ENCODE measurements around the gene PATJ.
"Not testable (repeated sequence)": the region's sequence is repeated elsewhere in the genome, so short reads cannot be mapped to it uniquely, and the experiment has no call there.

The PATJ gene

GRCh38 chr1:62103846-62104245 lies 361.6 kb downstream of the PATJ start:
- DNase-seq (ENCODE audit: low read depth), result no peak

- DNase-seq (ENCODE audit: low read depth), result no peak
Observed at GRCh38 chr1:62107923-62108322, 365.6 kb downstream of the PATJ start.

- no peak for DNase-seq (ENCODE audit: low read depth)
Observed at GRCh38 chr1:62109124-62109523, 366.8 kb downstream of the PATJ start.

GRCh38 chr1:62110198-62110817 lies 368.0 kb downstream of the PATJ start:
- no peak for DNase-seq (ENCODE audit: low read depth)

- DNase-seq (ENCODE audit: low read depth), result no peak
Observed at GRCh38 chr1:62111084-62111483, 368.8 kb downstream of the PATJ start.

GRCh38 chr1:62113507-62113906 lies 371.2 kb downstream of the PATJ start:
- no peak for DNase-seq (ENCODE audit: low read depth)

- no peak for DNase-seq (ENCODE audit: low read depth)
Observed at GRCh38 chr1:62117018-62117750, 374.9 kb downstream of the PATJ start.

- no peak for DNase-seq (ENCODE audit: low read depth)
Observed at GRCh38 chr1:62126579-62127290, 384.5 kb downstream of the PATJ start.

GRCh38 chr1:62128745-62129144 lies 386.5 kb downstream of the PATJ start:
- DNase-seq (ENCODE audit: low read depth), result no peak

DNA sequence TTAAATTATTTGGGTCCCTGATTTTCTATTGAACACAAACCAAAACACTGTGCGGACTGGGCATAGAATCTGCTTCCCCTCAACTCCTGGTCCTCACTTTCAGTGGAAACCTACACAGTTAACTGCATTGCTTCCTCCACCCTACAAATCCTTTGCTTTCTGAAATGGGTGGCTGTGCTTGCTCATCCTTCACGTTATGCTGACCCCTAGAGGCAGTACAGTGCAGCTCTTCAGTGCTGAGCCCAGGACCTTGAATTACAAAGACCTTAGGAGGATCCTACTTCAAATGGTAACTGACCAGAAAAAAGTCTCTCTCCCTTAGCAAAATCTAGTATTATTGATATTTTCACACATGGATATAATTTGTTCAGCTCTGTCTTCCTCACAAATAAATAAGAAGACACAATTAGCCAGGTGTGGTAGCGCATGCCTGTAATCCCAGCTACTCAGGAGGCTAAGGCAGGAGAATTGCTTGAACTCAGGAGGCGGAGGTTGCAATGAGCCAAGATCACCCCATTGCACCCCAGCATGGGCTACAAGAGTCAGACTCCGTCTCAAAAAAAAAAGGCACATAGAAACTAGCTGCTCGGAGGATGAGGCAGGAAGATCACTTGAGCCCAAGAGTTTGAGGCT lies 388.9 kb downstream of the PATJ start:
- DNase-seq (ENCODE audit: low read depth), result peak; percentile 2

DNA sequence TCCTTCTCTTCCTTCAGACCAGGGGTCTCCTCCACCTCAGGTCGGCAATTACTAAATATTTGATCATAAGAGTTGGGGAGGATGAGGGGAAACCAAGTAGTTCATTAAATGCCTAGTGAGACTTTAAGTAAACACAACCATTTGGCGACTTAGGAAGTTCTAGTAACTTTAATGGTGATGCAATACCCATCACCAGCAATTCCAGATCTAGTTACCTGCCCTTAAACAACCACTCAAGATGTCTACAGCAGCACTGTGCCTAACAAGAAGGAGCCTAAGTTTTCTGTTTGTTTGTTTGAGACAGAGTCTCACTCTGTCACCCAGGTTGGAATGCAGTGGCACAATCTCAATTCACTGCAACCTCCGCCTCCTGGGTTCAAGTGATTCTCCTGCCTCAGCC lies 395.7 kb downstream of the PATJ start:
- DNase-seq (ENCODE audit: low read depth), result no peak

- DNase-seq (ENCODE audit: low read depth), result no peak
Observed at GRCh38 chr1:62139410-62139809, 397.1 kb downstream of the PATJ start.

DNA sequence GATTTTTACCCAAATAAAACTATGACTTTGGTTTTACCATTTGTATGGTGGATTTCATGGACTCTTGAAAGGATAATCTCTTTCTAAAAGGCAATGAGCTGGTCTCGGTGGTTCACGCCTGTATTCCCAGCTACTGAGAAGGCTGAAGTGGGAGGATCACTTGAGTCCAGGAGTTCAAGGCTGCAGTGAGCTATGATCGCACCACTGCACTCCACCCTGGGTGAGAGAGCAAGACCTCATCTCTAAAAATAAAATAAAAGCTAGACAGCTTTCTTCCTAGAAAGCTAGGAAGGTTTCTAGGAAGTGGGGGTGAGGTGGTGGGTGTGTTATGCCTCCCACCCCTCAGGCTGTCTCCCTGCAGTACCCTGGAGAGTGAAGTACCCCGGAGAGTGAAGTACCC lies 398.4 kb downstream of the PATJ start:
- no peak for DNase-seq (ENCODE audit: low read depth)

DNA sequence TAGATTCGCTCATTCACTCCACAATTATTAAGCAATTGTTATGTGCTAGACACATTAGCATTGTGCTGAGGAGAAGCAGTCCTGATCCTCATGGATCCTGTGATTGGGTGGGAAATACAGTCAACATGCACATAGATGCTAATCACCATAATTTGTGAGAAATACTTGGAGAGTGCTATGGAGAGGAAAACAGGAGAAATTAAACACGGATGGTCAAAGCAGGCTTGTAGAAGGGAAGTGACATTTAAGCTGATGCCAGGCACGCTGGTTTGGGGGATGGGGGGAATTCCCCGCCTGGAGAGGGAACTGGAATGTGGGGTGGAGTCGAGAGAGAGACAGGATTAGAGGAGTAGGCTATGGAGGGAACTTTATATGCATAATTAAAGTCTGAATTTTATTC lies 400.2 kb downstream of the PATJ start:
- DNase-seq (ENCODE audit: low read depth), result no peak

- no peak for DNase-seq (ENCODE audit: low read depth)
Observed at GRCh38 chr1:62144238-62144831, 402.1 kb downstream of the PATJ start.

DNA sequence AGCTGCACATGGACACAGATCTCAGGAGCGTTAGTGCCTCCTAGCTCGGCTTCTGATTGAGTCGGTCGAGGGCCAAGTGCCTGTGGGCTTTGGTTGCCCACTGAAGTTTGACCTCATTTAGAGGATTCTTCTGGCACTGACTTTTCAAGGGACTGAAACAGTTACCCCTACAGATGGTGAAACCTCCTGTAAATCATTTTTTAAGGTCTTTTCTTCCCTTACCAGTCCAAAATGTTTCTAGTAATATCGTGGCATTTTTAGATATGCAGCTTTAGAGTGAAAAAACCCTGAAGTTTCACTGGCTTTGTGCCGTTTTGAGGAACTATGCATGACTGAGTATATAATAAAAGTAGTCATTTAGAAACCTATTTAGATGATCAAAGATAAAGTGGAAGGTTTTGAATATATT lies 417.7 kb downstream of the PATJ start:
- no peak for DNase-seq (ENCODE audit: low read depth)

GRCh38 chr1:62161711-62162110 lies 419.4 kb downstream of the PATJ start:
- DNase-seq (ENCODE audit: low read depth), result no peak

DNA sequence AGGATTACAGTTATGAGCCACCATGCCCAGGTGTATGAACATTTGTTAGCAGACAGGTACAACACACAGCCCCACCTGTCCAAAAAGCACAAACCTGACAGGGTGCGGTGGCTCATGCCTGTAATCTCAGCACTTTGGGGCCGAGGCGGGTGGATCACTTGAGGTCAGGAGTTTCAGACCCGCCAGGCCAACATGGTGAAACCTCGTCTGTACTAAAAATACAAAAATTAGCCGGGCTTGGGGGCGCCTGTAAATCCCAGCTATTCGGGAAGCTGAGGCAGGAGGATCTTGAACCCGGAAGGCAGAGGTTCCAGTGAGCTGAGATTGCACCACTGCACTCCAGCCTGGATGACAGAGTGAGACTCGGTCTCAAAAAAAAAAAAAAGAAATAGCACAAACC lies 428.1 kb downstream of the PATJ start:
- DNase-seq (ENCODE audit: low read depth), result not testable (repeated sequence)

DNA sequence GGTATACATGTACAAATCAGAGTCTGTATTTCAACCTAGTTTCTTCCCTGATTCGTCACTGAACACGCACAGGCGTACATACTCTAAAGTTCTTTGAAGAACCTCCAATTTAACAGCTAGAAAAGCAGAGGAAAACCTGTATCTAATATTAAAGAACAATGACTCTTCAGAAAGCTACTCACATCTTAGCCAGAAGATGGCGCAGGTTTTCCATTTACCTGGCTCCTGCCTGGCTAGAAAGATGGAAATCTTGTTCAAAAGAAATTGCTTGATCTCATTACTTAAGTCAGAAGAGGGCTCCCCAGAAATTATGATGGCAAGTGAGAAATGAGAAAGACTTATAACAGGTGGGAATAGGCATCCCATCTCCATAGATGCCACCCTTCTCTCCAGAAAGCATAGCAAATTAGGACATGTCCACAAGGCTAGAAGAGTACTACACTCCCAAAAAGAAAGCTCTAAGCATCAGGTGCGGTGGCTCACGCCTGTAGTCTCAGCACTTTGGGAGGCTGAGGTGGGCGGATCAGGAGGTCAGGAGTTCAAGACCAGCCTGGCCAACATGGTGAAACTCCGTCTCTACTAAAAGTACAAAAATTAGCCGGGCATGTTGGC lies 433.4 kb downstream of the PATJ start:
- peak; percentile 3 for DNase-seq (ENCODE audit: low read depth)

- DNase-seq (ENCODE audit: low read depth), result no peak
Observed at GRCh38 chr1:62176597-62177312, 434.5 kb downstream of the PATJ start.

DNA sequence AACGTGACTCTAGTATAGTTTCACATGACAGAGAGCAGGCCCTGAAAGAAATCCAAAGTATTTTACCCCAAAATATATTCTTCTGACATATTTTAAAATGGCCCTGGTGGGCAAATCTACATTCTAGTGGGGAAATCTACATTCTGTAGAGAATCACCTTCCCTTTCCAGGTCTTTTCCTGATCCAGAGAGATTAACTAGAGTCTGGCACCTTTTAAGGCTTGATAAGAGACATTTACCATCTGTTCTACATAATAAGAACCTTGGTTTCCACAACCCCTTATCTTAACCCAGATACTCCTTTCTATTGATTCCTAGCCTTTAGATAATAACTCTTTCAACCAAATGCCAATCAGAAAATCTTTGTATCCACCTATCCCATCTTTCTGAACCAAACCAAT lies 435.3 kb downstream of the PATJ start:
- no peak for DNase-seq (ENCODE audit: low read depth)

Measured in stimulated activated CD4-positive, alpha-beta T cell treated with anti-CD3 and anti-CD28 coated beads, Interleukin-2, amount 100 ng/mL, for 4 hours (primary cell).